Esophagus squamous epithelium (tissue), 5 donors: Measurements from ENCODE around the gene SIL1. TPM values are rescaled to one million over a fixed set of nuclear protein-coding genes. Genes with fewer than 3 reads are reported as not detected.

Experiments
- DNase-seq: peaks from one replicate; lab custom pipeline; 2025; lab: John Stamatoyannopoulos, UW
- H3K27ac ChIP-seq, 4 donors: fragments of 200-600 bp; sonication (generic); one replicate each; pipeline ENCODE4 v1.5.1; 2016 to 2019; ENCODE audit warnings: mild to moderate bottlenecking in 1 of 4
- H3K27me3 ChIP-seq, 4 donors: fragments of 200-600 bp; sonication (generic); 1 replicate in 3 of 4; 2 replicates in 1 of 4; pipeline versions ENCODE4 v1.5.1 to v1.6.0; 2017 to 2021; ENCODE audit warnings: antibody characterized with exemption in 1 of 4
- H3K36me3 ChIP-seq, 3 donors: fragments of 200-600 bp; sonication (generic); one replicate each; pipeline ENCODE4 v1.5.1; 2016 to 2019
- H3K4me1 ChIP-seq, 3 donors: fragments of 200-600 bp; sonication (generic); one replicate each; pipeline ENCODE4 v1.5.1; 2017 to 2019
- H3K4me3 ChIP-seq, 4 donors: fragments of 200-600 bp; sonication (generic); 1 replicate in 3 of 4; 2 replicates in 1 of 4; pipeline ENCODE4 v1.5.1; 2016 to 2019; ENCODE audit warnings: mild to moderate bottlenecking in 2 of 4, moderate library complexity in 1 of 4
- H3K9me3 ChIP-seq, 3 donors: fragments of 200-600 bp; sonication (generic); one replicate each; pipeline ENCODE4 v1.5.1; 2016 to 2019
- CTCF ChIP-seq, 6 experiments: fragments of 450-650 bp in 4 of 6; fragments of 200-600 bp in 2 of 6; sonication (generic) in 2 of 6; IDR thresholded peaks; one replicate each; pipeline ENCODE4 v1.5.1; 2016 to 2019; ENCODE audit warnings: antibody characterized with exemption in 6 of 6, mild to moderate bottlenecking in 4 of 6, moderate library complexity in 4 of 6
- POLR2A ChIP-seq, 4 donors: fragments of 450-650 bp; IDR thresholded peaks; one replicate each; pipeline ENCODE4 v1.6.1; 2017; ENCODE audit warnings: antibody characterized with exemption in 4 of 4, mild to moderate bottlenecking in 4 of 4, moderate library complexity in 3 of 4
- WGBS, 2 donors: methylation state at CpG; one replicate each; pipeline ENCODE4 v1.1.5; 2018; 5-methylcytosine and 5-hydroxymethylcytosine counted together
- intact Hi-C: fragments of 100-400 bp; cut with DNase I; formaldehyde crosslinking; loops from one replicate; pipeline ENCODE4 v1.15.0; 2022
- total RNA-seq, 4 donors: library from RNA; depleted of rRNA; stranded (reverse); fragments of >200 nt; gene quantifications; one replicate each; pipeline ENCODE4 v1.1.0, GENCODE V29; 2016
- donor health status: DM: yes; HTN: yes; CAD: no.

The SIL1 gene
- total RNA-seq, 4 donors from 2014 or later: 18.0 to 34.6 (median 18.3) TPM

DNA sequence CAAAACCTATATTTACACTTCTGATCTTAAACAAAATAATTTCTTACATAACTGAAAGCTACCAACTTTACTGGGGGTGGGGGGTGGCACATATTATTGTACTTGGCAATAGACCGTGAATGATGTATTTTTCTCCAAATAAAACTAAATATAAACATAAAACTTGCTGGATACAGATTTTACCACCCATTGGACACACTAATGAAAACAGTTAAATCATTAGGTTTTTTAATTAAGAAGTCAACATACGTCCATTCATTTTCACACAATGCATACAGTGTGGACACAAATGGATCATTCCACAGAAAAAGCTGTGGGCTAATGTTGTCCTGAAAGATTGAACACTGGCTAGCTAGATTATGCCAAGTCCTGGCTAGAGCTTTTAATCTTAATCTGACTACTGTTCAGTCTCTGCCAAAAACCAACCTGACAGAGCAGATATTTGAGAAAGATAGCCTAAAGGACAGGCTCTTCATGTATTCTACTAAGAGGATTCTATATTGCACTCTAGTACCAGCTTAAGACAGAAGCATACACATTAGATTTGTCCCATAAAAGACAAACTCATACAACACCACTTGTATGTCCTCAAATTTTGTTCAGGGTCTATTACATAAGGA, 118.1 kb downstream of the SIL1 start:
- H3K9me3 ChIP-seq: no peaks in the 10 kb centered on the region
- no peak overlapping the region for H3K27ac ChIP-seq
- WGBS, 2 donors: 85 to 94% methylated on average over 2 of the region's 2 CpGs
- no peaks in the 10 kb centered on the region for H3K36me3 ChIP-seq
- TF ChIP-seq POLR2A (IDR thresholded peaks at IDR 0.05): no peak
- no peak for TF ChIP-seq CTCF (IDR thresholded peaks at IDR 0.05)
- intact Hi-C loops: no loop called here
- no peaks in the 10 kb centered on the region for H3K4me1 ChIP-seq
- H3K27me3 ChIP-seq: no peaks in the 10 kb centered on the region
- DNase-seq: no peak
- no peak overlapping the region for H3K4me3 ChIP-seq

GRCh38 chr5:139079225-139079990, 118.8 kb downstream of the SIL1 start:
- Histone ChIP-seq H3K36me3 (no peaks in the 10 kb centered on the region), H3K27me3 (no peaks in the 10 kb centered on the region), H3K4me3 (no peak overlapping the region), H3K4me1 (no peaks in the 10 kb centered on the region), H3K27ac (no peak overlapping the region), H3K9me3 (no peaks in the 10 kb centered on the region)
- intact Hi-C loops: no loop called here
- 89 to 100% methylated on average over 1 of the region's 1 CpG for WGBS, 2 donors
- TF ChIP-seq POLR2A (IDR thresholded peaks at IDR 0.05) (no peak), CTCF (IDR thresholded peaks at IDR 0.05) (no peak)
- no peak for DNase-seq

DNA sequence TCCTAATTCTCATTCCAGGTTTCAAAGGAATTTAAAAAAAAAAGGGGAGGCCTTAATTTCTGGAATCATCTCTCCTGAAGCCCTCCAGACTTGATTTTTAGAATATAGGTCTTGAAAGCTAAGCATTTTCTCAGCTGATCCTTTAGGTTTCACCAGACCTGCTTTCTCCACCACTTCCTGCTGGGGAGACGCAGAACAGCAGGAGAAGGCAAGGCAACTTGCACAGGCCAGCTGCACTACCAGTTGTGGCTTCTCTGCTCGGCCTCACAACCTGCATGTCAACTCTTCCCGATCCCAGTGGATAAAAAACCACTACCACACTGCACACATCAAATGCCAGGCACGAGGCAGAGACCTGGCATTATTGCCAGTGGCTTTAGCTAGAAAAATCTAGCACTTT, 119.8 kb downstream of the SIL1 start:
- H3K27me3 ChIP-seq: no peaks in the 10 kb centered on the region
- no peaks in the 10 kb centered on the region for H3K4me1 ChIP-seq
- DNase-seq: no peak
- no peak for TF ChIP-seq POLR2A (IDR thresholded peaks at IDR 0.05)
- TF ChIP-seq CTCF (IDR thresholded peaks at IDR 0.05): no peak
- H3K36me3 ChIP-seq: no peaks in the 10 kb centered on the region
- intact Hi-C loops: no loop called here
- H3K27ac ChIP-seq: no peak overlapping the region
- no peaks in the 10 kb centered on the region for H3K9me3 ChIP-seq
- no peak overlapping the region for H3K4me3 ChIP-seq
- WGBS, 2 donors: 77 to 81% methylated on average over 4 of the region's 4 CpGs

DNA sequence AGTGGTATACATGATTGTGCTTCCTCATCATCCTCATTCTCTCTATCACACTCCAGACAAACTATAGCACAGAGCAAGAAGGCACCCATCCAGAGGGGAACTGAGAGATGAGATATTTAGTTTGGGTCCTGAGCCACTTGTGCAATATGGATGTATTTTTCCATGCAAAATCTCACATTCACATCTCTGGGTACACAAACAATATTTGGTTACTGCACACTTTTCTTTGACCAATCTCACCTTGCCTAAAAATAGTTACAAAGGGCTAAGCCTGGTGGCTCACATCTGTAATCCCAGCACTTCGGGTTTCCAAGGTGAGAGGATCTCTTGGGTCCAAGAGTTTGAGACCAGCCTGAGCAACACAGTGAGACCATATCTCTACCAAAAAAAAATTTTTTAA, 120.3 kb downstream of the SIL1 start:
- no peak for TF ChIP-seq POLR2A (IDR thresholded peaks at IDR 0.05)
- TF ChIP-seq CTCF (IDR thresholded peaks at IDR 0.05): no peak
- no peaks in the 10 kb centered on the region for H3K27me3 ChIP-seq
- H3K4me3 ChIP-seq: no peak overlapping the region
- no peaks in the 10 kb centered on the region for H3K36me3 ChIP-seq
- DNase-seq: no peak
- H3K27ac ChIP-seq: no peak overlapping the region
- H3K9me3 ChIP-seq: no peaks in the 10 kb centered on the region
- intact Hi-C loops: no loop called here
- no peaks in the 10 kb centered on the region for H3K4me1 ChIP-seq
- WGBS, 2 donors: 83 to 100% methylated on average over 1 of the region's 1 CpG

DNA sequence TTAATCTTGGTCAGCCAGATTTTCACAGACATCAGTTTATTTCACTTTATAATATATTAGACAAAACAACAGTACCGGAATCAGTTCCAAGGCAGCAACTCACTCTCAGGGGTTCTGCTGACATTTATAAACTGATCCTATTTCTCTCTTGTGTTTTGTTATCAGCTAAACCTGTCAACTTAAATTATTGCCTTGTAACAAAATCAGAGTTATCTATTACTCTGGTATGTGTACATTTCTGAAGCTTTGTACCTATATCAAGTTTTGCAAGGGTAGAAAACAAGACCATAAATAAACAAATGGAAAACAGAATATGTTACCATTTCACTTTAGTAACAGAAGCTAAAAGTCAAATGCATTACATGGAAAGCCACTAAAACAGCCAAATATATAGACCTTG, 122.1 kb downstream of the SIL1 start:
- Histone ChIP-seq H3K27me3 (no peaks in the 10 kb centered on the region), H3K36me3 (no peaks in the 10 kb centered on the region), H3K9me3 (no peaks in the 10 kb centered on the region), H3K27ac (no peak overlapping the region), H3K4me1 (no peaks in the 10 kb centered on the region), H3K4me3 (no peak overlapping the region)
- TF ChIP-seq POLR2A (IDR thresholded peaks at IDR 0.05) (no peak), CTCF (IDR thresholded peaks at IDR 0.05) (no peak)
- 83 to 100% methylated on average over 1 of the region's 1 CpG for WGBS, 2 donors
- intact Hi-C loops: no loop called here
- no peak for DNase-seq
